ENCODE measurements around the gene TBX18.

GRCh38 chr6:84777888-84778287 is 13.5 kb upstream of the TBX18 start:
- TF ChIP-seq POLR2AphosphoS5 (IDR thresholded peaks at IDR 0.05; ENCODE audit: low read depth, low read length) (no peak), POLR2A (IDR thresholded peaks at IDR 0.05; ENCODE audit: low read depth, low read length) (no peak)
